SIG-M5 treated with dmso at 0.1 percent for 504 hours (cell line): ENCODE results near the gene VPS41.
"Not testable (repeated sequence)": the region's sequence is repeated elsewhere in the genome, so short reads cannot be mapped to it uniquely, and the experiment has no call there.

Source experiments
- DNase-seq: peaks from one replicate; lab custom pipeline; 2025; ENCODE audit not compliant: unreplicated experiment; lab: John Stamatoyannopoulos, UW

VPS41 gene

GRCh38 chr7:38908759-38909335, at the start of gene VPS41:
VPS41 (minus strand) TSS chr7:38909191; CDS start chr7:38909174, 17 bp downstream.
- peak; percentile 74 for DNase-seq

DNA sequence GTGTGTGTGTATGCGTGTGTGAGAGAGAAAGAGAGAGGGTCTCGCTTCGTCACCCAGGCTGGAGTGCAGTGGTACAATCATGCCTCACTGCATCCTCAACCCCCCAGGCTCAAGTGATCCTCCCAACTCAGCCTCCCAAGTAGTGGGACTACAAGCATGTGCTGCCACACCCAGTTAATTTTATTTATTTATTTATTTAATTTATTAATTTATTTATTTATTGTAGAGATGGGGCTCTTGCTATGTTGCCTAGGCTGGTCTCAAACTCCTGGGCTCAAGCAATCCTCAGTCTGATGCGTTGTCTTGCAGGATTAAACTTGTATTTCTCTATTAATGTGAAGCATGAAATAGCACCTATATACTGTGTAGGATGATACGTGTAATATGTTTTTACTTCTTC, 46.9 kb upstream of the VPS41 start:
- DNase-seq: no peak

DNA sequence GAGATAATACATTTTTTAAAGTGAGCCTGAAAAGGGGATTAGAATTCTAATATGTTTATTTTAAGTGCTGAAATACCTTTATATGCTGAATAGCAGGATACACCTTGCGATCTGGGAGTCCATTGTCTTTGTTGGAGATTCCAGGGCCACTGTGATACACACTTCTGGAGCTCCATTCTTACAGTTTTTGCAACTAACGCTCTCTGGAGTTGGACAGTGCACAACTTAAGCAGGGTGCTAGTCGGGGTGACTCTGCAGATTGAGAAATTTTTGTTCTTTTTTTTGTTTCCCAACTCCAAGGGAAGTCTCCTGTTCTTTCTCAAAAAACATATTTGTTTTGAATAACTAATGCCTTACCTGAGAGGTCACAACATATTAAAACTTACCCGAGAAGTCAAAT, 45.0 kb upstream of the VPS41 start:
- no peak for DNase-seq

- DNase-seq: no peak
Observed at GRCh38 chr7:38953227-38953626, 44.2 kb upstream of the VPS41 start.

- DNase-seq: no peak
Observed at GRCh38 chr7:38951213-38951612, 42.2 kb upstream of the VPS41 start.

DNA sequence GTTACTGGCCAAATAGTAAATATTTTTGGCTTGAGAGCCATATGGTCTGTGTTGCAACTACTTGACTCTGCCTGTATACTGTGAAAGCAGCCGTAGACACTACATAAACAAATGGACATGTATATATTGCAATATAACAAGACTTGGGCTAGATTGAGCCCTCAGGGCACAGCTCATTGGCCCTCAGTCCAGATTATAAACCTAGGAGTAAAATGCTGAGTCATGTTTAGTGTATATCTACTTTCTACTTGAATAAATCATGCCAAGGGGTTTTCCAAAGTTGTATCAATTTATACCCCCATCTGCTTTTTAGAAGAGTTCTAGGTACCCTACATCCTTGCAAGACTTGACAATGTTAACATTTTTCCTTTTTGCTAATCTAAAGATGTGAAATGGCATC, 41.3 kb upstream of the VPS41 start:
- no peak for DNase-seq

DNA sequence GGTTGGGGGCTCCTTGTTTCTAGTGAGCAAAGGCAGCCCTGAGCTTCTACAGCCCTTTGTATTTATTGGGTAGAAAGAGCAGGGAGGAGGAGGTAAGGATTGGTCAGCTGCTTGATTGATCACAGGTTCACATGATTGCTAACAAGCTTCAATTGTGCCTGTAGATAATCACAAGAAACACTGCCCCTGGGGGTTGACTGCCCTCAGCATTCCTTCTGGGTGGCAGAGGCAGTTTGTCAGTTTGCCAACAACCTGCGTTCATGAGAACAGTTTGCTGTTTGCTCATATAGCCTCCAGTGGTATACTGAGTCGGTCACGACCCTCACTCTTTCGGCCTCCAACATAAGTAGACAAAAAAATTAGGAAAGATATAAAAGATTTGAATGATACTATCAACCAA, 38.5 kb upstream of the VPS41 start:
- not testable (repeated sequence) for DNase-seq

DNA sequence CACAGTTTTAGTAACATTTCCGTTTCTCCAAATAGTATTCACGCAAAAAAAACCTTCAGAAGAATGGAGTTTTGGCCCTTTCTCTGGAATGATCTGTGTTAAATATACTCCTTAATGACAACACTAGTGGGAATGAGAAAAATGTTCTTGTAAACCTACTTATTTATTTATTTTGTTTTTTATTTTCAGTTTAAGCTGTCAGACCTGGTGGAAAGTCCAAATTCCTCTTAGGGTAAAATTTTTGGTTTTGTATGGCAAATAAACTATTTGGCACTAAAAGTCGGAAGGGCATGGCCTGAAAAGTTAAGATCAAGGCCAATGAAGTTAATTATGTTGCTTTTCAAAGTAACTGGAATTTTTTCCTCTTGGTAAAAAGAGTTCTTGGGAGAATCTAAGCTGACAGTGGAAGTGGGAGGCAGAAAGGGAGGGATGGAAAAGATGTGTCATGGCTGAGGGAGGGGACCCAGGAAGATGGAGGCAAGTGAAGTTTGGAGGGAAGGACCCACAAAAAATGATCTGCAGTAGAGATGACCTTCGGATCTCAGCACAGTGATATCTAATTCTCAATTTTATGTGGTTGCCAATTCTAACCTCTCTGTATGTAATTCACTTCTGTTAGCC, 33.5 kb upstream of the VPS41 start:
- no peak for DNase-seq

DNA sequence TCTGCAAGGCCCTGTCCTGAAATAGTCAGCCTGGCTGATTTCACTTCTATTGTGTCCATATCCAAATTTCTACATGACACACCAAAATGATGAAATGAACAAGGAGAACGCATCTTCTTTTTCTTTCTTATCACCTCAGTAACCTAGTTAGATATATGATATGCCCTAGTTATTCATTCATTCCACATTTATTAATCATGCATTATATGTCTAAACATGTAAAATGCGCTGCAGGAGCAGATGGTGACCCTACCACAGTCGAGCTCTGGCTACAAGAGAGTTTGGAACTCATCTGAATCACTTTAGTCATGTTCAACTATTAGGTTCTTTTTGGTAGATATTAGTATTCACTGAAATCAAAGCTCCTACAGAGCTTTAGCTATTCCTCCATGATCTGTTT, 31.8 kb upstream of the VPS41 start:
- DNase-seq: no peak

DNA sequence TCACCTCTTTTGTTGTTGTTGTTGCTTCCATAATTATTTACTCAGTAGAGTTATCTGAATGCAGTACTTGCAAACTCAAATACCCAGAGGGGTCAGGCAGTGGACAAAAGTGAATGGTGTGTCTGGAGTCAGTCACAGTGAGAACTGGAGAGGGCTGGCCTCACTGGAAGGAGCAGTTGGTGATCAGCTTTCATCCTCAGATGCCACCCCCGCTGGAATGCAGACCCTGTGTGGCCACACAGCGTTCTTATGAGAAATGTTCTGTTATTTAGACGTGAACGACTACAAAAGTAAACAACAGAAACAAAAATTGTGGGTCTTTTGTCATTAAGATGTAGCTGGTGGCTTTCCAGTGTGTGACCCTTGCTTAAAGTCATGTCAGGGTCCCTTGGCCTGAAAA, 29.6 kb upstream of the VPS41 start:
- DNase-seq: no peak

DNA sequence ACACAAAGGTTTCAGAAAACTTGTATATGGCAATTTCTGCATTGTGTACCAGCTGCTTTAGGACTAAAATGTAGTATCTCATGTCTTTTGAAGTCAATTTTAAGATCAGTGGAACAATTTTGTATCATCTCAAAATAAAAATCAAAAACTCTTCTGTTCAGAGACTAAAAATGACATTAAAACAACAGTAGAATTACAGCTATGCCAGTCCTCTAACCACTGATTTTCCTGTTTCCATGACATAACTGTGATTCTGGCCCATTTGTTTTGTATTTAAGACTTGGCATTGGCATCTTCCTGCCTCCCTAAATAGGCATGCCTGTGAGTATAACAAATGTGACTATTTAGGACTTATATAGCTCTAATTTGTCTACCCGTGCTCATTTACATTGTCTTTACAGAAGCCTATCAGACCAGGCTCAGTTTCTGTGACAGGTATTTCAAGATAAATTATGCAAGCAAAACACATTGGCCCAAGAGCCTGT, 29.1 kb upstream of the VPS41 start:
- no peak for DNase-seq

- DNase-seq: no peak
Observed at GRCh38 chr7:38936641-38937040, 27.6 kb upstream of the VPS41 start.

DNA sequence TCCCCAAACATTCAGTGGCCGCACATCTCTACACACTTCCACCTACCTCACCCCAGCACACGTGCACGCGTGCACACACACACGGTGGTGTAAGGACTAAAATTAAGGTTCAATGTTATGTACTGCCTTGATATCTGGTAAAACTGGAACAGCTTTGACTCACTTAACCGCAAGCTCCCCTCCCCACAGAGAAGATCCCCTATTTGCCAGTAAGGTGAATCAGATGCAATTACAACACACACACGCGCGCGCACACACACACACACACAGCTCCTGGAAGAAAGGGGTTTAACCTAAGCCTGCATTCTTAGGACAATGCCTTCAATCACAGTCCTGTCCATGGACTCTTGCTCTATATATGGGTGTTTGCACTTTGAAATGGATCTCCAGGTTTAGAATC, 25.5 kb upstream of the VPS41 start:
- DNase-seq: no peak

GRCh38 chr7:38934051-38934450, 25.1 kb upstream of the VPS41 start:
- no peak for DNase-seq

DNA sequence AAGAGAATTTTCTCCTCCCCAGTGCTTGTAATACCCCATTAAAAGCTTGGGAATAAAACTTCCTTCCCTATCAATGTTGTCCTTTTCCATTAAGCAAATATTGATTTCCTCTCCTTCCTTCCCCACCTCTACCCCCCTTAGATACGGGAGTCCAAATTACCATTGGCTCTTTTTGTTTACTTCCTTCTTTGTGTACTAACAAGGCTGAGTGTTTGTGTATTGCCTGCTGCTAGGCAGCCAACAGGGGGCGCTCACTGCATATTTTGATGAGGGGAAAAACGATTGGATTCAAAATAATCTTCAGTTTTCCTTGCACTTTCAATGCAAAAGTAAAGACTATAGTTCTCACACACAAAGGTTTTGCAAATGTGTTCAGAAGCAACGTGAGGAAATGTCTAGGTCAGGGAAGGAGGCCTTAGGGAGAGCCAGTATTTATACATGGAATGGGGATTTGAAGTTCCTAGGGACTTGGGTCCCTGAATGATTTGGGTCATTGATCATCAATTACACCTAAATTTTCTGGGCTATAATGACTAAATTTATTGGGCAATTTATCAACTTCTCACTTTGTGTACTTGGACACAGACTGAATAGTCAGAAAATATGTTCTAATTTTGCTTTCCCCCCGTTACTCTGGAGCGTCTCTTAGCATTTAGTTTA, 23.6 kb upstream of the VPS41 start:
- DNase-seq: peak; percentile 32

- no peak for DNase-seq
Observed at GRCh38 chr7:38929460-38930171, 20.6 kb upstream of the VPS41 start.

DNA sequence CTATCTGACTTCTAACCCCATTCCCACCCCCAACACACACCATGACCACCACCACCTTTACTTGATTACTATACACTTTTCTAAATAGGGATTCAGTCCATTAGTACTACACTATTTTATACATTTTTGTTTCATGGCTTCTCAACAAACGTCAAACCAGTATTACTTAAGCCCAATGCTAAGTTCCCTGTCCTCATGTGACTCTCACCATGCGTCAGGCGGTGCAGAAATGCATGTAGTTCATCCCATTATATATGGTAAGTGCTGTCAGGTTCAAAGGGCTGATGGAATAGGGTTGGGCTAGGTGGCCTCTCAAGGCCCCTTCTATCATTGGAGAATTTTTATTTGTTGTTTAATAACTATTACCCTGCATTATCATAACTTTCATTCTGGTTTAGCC, 19.5 kb upstream of the VPS41 start:
- no peak for DNase-seq

GRCh38 chr7:38927751-38928150, 18.8 kb upstream of the VPS41 start:
- no peak for DNase-seq

DNA sequence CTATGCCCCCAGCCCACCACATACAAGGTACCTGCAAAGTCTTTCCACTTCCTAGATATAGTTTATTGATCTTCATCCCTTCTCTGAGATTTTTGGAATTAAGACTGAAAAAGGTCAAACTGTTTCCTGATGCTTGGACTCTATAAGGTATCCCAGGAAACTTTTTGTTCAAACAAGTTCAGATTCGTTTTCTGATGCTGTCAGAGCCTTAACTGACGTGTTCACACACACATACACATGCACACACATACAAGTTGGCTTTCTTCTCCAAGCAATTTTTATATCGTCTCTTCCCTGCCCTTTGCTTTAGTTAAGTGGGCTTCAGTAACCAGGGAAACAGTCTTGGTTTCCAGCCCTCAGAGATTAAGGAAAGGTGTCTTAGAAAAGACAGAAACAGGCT, 11.7 kb upstream of the VPS41 start:
- DNase-seq: no peak

DNA sequence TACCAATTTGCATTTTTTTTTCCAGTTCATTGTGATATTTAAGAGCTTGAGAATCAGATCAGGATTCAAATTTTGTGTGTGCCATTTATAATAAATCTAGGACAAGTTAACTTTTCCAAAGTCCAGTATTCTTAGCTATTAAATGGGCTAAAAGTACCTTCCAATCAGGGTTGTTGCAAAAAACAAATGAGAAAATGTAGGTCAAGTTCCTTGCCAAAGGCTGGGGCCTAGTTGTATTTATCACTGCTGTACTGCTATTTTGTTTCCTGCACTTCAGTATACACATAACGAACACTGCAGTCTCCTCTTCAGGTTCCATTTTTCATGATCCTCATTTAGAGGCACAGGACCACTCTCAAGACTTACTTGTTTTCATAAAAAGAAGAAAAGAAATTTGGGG, 7.4 kb upstream of the VPS41 start:
- no peak for DNase-seq

- DNase-seq: no peak
Observed at GRCh38 chr7:38909870-38910269, 879 bp upstream of the VPS41 start.

DNA sequence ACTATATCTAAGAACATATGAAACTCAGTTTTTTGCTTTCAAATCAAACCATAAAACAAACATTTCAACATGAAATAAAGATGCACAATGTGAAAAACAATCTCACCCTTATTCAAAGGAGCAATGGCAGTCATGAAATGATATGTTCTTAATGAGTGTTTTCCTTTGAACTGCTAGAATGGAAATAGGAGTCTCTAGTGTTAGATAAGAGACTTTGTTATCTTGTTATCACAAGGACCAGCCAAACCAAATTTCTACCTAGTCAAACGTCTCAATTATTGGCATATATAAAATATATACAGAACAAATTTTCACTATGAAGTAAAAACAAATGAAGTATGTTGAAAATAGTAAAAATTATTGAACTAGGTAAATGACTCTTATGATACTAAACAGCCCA, 1.2 kb downstream of the VPS41 start:
- no peak for DNase-seq
